Measurements from ENCODE around the gene PTPRD.

The PTPRD gene

DNA sequence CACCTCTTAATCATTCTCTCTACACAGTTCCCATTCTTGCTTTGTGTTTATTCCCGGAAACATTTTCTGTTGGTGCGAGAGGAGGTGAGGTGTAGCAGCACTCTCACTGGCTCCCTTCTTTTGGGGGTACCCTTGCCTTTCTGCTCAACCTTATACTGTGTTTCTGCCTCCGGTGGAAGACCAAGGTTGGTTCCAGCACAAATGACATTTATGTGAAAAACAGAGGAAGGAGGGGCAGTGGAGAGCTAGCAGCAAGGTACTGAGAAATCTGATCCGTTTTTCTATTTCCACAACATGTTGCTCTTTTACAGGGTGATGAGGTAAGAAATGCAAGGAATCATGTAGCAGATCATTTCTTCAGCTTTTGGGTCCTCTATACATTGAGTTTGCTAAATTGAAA, 2165.2 kb downstream of the PTPRD start:
- no peak for DNase-seq

DNA sequence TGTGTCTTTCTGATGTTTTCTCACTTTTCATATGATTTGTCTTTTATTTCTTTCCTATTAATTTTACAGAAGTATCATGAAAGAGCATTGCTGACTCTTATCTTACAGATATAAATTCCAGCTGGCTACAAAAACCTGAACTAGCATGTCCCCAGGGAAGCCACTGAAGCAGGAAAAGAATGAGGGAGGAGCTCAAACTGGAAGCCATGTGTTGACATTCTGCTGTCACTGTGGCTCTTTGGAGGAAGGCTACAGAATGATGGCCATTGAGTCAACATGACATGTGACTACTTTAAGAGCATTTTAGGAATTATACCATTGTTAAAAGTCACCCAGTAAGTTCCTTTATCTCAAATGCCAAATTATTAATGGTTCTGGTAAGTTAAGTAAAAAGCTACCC, 2174.9 kb downstream of the PTPRD start:
- DNase-seq: no peak

GRCh38 chr9:8437259-8437658, 2175.5 kb downstream of the PTPRD start:
- DNase-seq: no peak

- DNase-seq: no peak
Measured at GRCh38 chr9:8436786-8437185, 2176.0 kb downstream of the PTPRD start.

DNA sequence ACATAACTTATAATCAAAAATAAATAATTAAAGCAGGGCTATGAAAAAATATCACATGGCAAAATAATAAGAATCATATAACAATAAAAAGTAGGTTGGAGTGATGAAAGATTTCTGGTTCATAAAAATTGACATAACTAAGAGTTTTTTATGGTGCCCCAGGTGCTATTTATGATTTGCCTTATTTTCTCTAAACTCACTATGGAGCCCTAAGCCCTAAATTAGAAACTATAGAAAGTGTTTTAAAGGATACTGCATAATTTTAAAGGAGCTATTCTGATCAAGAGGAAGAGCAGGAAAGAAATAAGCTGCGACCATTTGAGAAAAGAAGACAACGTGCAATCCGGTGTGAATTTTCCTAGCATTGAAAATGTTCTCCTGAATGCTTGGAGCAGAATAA, 2178.2 kb downstream of the PTPRD start:
- DNase-seq: no peak

GRCh38 chr9:8432224-8432623, 2180.6 kb downstream of the PTPRD start:
- no peak for DNase-seq

DNA sequence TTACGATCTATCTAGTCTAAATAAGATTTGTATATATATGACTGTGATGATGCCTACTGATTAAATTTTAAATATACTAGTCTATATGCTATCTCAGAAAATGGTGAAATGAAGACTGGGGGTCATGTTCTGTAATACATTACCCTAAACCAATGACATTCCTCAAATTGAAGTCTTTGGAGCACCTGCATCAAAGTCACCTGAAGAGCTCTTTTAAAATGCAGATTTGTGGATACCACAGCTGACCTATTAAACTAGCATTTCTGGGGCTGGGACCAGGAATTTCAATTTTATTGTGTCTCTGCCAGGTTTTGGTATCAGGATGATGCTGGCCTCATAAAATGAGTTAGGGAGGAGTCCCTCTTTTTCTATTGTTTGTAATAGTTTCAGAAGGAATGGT, 2181.3 kb downstream of the PTPRD start:
- no peak for DNase-seq

DNA sequence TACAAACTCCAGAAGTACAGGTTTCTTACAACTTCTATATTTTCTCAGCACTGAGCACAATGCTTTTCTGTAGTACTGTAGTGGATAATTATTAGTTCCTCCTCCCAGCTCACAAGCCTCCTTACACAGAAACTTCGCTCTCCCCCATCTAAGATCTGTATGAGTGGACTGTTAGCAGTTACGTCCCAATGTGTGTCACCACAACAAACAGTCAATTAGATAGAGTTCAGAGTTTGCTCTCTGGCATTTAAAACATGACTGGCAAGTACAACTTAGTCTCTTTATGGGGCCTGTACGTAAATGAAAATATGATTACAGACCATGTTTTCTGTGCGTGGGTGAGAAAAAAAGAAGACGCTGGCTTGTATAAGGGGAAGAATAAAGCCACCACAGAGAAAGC, 2181.9 kb downstream of the PTPRD start:
- DNase-seq: no peak

GRCh38 chr9:8429768-8430167, 2183.0 kb downstream of the PTPRD start:
- DNase-seq: no peak

DNA sequence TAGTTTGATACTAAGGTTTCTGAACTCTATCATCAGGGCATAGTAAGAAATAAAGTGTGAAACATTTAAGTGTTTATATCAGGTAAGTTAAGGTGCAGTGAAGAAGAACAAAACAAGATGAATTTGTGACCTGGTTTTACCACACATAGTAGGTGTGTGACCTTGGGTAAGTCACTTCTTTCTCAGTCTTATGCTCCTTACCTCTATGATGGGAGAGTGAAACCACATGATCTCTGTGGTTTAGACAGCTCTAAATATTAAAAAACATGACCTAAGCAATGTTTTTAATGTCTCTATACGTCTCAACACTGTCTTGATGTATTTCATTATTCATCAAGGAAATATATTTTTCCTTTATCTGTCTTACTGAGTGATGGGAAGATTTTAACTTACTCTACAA, 2183.6 kb downstream of the PTPRD start:
- no peak for DNase-seq

DNA sequence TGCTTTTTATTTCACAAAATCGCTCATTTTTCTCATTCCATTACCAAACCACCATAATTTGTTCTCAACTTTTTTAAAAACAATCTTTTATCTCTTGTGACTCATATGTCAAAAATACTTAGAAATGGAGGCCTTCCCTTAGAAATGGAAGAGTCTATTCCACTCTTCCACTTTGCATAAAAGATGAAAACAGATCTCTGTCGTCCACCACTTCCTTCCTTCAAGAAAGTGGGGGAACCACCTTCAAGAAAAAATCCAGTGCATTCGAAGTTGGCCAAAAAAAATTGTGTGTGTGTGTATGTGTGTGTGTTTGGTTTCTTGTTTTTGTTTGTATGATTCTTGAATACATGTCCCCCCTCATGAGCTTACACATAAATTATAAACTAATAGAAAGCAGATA, 2184.4 kb downstream of the PTPRD start:
- no peak for DNase-seq

DNA sequence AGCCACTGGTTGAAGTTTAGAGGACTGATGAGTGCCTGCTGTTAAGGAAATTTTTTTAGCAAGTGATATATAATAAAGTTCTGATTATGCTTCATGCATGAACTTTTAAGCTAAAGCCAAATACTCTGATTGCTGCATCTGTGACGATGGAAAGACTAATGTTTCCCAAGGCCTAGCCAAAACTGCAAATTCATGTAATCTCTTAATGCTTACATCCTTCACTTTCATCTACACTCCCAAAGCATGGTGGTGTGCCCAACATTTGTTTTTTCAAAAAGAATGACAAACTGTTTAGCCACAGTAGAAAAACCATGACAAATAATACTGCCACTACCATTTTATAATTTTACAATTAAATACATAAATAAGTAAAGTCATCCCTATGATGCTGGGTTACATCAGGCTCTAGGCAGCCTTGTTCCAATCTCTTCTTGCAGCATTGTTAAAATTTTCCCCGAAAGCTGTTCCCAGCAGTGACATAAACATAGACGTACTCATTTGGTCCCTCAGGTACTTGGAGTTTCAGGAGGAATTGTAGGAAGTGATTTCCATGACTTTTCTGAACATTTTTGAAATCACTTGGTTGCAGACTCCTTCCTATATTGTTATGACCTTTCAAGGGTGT, 2187.9 kb downstream of the PTPRD start:
- no peak for DNase-seq

DNA sequence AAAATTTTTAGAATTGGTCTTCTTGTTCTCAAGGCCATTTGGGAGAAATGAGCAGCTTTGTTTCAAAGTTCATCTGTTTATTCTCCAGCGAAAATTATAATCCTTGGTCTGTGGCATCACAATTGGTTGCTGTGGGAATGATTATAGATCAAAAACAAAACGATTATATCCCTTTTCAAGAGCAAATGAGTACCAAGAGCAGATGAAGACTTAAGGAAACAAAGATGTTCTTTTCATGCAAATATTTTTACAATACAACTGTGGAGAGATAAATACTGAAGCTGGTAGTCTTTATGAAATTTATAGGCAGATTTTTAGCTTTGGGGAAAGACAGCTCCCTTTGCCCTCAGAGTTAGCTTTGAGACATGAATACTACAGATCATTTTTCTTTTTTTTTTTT, 2192.4 kb downstream of the PTPRD start:
- no peak for DNase-seq

DNA sequence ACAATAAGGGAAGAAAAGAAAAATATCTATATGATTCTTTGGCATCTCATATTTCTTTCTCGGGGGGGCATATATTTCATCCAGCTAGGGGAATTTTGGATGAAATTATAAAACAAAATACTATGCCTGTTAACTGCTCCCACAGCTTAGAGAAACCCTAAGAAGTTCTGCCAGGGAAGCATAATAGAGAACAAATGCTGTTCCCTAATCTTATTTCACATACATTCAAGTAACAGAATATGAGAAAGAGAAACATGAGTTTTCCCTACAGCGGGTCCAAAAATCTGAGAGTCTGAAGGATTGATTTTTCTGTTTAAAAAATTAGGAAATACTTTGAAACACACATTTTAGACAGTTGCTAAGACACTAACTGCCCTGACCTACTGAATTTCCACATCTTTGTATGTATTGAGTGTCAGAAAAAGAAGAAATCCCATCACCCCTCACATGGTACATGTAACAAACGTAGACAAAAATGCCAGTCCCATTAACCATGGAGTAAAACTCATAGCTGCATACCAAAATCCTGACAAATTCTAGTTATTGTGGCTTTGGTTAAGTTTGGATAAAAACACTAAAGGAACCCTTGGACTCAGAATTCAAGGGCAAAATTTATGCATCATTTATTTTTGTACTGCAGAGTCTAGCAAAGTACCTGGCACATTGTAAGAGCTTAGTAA, 2193.1 kb downstream of the PTPRD start:
- no peak for DNase-seq

DNA sequence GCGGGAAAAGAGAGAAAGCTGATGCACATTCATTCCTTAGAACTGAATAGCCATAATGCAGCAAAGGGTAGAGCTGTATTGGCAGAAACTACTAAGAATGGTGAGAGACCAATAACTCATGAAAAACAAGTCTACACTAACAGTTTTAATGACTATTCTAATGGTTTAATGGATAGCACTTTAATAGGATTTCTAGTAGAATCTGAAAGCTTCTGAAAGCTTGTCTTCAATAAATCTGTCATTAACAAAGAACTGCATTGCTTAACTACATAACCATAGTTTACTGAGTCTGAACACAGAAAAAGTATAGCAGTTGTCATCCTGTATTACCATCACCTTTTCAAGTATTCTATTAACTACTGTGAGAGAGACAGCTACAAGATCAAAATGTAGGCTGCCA, 2195.5 kb downstream of the PTPRD start:
- DNase-seq: no peak

DNA sequence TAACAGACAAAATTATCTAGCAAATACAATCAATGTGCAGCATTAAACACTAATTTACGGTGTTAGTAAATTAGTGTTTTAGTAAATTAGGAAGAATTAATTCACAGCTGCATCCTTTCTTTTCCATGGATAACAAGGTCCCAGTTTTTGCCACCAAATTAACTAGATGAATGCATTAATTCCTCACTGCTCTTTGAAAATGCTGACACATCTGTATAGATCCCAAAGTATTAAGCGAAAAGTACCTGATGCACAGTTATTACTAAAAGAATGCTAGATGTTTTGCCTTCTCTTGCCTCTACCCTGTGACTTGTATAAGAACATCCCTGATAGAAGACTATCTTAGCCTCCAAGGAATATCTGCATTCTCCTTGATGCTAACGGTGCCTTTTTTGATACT, 2200.5 kb downstream of the PTPRD start:
- DNase-seq: no peak

GRCh38 chr9:8408575-8409190, 2204.1 kb downstream of the PTPRD start:
- DNase-seq: no peak

GRCh38 chr9:8401961-8402705, 2210.7 kb downstream of the PTPRD start:
- DNase-seq: no peak

DNA sequence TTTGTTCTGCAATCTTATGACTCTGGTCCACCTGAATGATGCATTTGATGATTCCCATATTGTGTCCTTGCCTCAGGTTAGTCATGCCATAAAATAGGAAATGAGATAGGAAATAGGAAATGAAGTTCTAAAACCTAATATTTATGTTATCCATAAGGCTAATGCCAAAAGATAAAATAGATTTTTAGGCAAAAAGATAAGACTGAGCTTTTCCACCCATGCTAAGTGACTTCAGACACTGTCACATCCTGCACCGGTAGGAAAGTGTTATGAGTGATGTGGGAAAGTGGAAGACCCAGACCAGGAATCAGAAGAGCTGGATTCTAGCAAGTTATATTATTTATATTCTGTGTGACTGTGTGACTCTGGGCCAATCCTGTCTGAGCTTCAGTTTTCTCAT, 2212.4 kb downstream of the PTPRD start:
- no peak for DNase-seq

DNA sequence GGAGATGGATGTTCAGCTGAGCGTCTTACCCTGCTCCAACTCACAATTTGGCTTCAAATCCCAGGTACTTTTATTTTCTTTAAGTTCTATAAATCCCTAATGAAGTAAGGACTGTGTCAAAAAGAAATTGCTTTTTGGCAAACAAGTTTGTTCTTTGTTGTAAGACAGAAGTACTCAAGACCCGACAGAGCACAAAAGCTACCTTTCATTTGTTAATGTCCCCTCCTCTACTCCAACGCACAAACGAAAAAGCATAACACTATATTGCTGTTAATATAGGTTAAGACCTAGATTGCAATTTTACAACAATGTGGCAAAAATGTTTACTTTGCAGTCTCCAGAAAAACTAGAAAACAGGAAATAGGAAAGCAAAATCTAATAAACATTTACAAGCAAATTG, 2217.8 kb downstream of the PTPRD start:
- DNase-seq: no peak

DNA sequence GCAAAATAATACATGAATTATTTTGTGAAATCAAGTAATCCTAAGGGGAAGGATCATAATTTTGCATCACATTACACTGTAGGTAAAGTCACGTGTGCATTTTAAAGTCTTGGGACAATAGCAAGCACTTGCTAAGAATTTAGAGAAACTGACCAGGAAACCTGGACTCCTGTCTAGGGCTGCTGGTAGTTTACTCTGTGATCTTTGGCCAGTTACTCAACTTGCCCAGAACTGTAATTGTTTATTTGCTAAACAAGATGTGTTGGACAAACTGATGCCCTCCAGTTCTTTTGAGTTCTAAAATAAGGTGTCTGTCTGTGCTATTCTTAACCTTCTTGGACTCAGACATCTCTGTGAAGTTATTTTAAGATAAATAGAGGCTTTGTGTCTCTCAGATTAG, 2218.5 kb downstream of the PTPRD start:
- DNase-seq: no peak

DNA sequence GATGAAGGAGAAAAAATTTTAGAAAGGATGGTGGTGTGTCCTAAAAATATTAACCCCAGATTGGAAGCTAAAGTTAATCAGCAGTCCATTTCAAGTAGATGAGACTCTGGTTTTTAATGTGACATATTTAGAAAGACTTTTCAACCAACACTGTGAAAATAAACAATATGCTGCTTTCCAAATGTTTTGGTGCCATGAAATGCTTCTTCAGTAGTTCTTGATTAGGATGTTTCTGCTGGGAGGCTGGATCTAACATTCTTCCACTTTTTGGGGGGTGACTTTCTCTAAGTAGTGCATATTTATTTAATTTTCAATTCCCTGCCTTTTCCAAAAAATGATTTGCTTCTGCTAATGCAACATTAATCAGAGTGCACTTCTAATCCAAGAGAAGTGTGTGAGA, 2219.9 kb downstream of the PTPRD start:
- no peak for DNase-seq

- no peak for DNase-seq
Measured at GRCh38 chr9:8391566-8391965, 2221.2 kb downstream of the PTPRD start.

- DNase-seq: no peak
Measured at GRCh38 chr9:8391132-8391531, 2221.7 kb downstream of the PTPRD start.
